ENCODE data around the gene ANKRD18A. TPM values are rescaled to one million over a fixed set of nuclear protein-coding genes. Genes with fewer than 3 reads are reported as not detected.

The ANKRD18A gene
- total and polyA plus RNA-seq, 7 experiments from 2014 or later: 0.04 to 14.9 (median 6.6) TPM

DNA sequence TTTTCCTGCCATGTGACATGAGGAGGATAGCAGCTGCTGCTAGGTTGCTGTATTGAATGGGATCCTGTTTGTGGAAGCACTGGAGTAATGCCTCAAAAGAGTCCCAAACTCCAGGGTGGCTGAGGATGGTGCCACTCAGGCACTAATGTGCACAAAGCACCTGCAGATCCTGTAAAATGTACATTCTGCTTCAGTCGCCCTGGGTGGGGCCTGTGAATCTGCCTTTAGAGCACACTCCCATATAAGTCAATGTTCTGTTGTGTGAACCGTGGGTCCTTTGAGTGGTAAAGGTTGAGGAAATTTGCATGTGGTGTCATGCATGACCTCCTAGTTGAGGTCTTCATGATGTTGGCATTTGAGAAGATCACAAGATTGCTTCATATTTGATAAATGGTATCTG is 31.6 kb upstream of the ANKRD18A start:
- H3K4me3 Mint-ChIP-seq: no peak overlapping the region
- ATAC-seq (no peak), DNase-seq (no peak)
- Histone ChIP-seq H3K36me3 (ENCODE audit: control insufficient read depth in 2 of 3, insufficient read depth in 3 of 3, low read length in 3 of 3) (no peaks in the 10 kb centered on the region), H3K9me3 (ENCODE audit: control insufficient read depth in 2 of 3, low read length in 3 of 3) (no peaks in the 10 kb centered on the region), H3K27ac (ENCODE audit: low read depth, low read length) (no peak overlapping the region), H3K4me3 (ENCODE audit: low read length) (no peak overlapping the region), H3K27me3 (ENCODE audit: control insufficient read depth in 2 of 2, insufficient read depth in 2 of 2, low read length in 2 of 2) (no peaks in the 10 kb centered on the region), H3K4me1 (ENCODE audit: control insufficient read depth in 2 of 2, insufficient read depth in 2 of 2, low read length in 2 of 2) (no peaks in the 10 kb centered on the region)
- no peak overlapping the region for H3K27ac Mint-ChIP-seq
- no peaks in the 10 kb centered on the region for H3K36me3 Mint-ChIP-seq
- H3K4me1 Mint-ChIP-seq: no peaks in the 10 kb centered on the region
- H3K9me3 Mint-ChIP-seq: no peaks in the 10 kb centered on the region
- POLR2A ChIA-PET: no interaction called here
- CTCF ChIA-PET: no interaction called here
- H3K27me3 Mint-ChIP-seq: peaks cover 0 to 23% (median 16%) of the 10 kb centered on the region in 5 donors
- intact Hi-C loops (cut with micrococcal nuclease): no loop called here

DNA sequence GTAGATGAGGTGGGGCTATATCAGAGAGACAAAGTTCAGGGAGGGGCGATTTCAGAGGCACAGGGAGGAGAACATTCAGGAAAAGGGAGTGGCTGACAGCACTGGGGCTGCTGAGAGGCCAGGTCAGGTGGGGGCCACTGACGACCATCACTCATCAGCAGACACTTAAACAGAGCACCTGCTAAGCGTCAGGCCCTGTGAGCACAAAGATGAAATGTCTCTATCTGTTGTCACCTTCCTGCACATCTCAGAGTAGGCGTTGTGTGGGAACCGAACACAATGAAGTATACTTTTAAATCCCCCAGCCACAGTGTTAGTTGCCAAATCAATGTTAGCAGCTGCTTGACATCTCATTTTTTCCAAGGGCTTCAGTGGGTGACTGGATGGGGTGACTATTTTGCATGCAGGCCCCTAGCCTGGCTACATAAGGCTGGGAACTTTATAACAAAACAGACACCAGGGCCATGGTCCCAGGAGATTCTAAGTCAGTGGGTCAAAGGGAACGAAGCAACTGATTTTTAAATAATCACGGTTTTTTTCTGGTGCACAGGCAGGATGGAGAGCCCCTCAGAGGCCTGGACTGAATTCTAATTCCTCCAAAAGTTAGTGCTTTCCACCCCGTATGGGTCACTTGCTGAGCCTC is 31.1 kb upstream of the ANKRD18A start:
- no peak overlapping the region for H3K27ac Mint-ChIP-seq
- H3K27ac ChIP-seq (ENCODE audit: low read depth, low read length): no peak overlapping the region
- H3K4me3 Mint-ChIP-seq: no peak overlapping the region
- H3K4me1 Mint-ChIP-seq: no peaks in the 10 kb centered on the region
- no peaks in the 10 kb centered on the region for H3K4me1 ChIP-seq (ENCODE audit: control insufficient read depth in 2 of 2, insufficient read depth in 2 of 2, low read length in 2 of 2)
- intact Hi-C loops (cut with micrococcal nuclease): no loop called here
- DNase-seq (no peak), ATAC-seq (no peak)
- peaks cover 0 to 22% (median 14%) of the 10 kb centered on the region in 5 donors for H3K27me3 Mint-ChIP-seq
- H3K9me3 Mint-ChIP-seq: no peaks in the 10 kb centered on the region
- CTCF ChIA-PET: no interaction called here
- POLR2A ChIA-PET: no interaction called here
- no peaks in the 10 kb centered on the region for H3K36me3 ChIP-seq (ENCODE audit: control insufficient read depth in 2 of 3, insufficient read depth in 3 of 3, low read length in 3 of 3)
- no peaks in the 10 kb centered on the region for H3K36me3 Mint-ChIP-seq
- H3K27me3 ChIP-seq (ENCODE audit: control insufficient read depth in 2 of 2, insufficient read depth in 2 of 2, low read length in 2 of 2): no peaks in the 10 kb centered on the region
- no peaks in the 10 kb centered on the region for H3K9me3 ChIP-seq (ENCODE audit: control insufficient read depth in 2 of 3, low read length in 3 of 3)
- H3K4me3 ChIP-seq (ENCODE audit: low read length): no peak overlapping the region

DNA sequence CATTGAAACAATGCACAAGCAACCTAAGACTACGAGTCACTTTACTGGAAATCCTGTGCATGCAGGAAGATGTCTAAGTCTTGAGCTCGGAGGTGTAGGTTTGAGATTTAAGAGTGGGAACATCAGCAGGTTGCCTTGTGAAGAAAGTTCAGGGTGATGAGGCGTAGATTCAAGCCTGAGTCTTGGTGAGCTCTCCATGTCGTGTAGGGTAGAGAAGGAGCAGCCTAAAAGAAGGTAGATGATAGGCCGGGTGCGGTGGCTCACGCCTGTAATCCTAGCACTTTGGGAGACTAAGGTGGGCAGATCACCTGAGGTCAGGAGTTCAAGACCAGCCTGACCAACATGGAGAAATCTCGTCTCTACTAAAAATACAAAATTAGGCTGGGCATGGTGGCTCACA is 30.2 kb upstream of the ANKRD18A start:
- no peak for ATAC-seq
- H3K4me1 ChIP-seq (ENCODE audit: control insufficient read depth in 2 of 2, insufficient read depth in 2 of 2, low read length in 2 of 2): no peaks in the 10 kb centered on the region
- no peaks in the 10 kb centered on the region for H3K9me3 ChIP-seq (ENCODE audit: control insufficient read depth in 2 of 3, low read length in 3 of 3)
- H3K36me3 Mint-ChIP-seq: no peaks in the 10 kb centered on the region
- ChIA-PET POLR2A (no interaction called here), CTCF (no interaction called here)
- no peak overlapping the region for H3K27ac ChIP-seq (ENCODE audit: low read depth, low read length)
- no peak overlapping the region for H3K27ac Mint-ChIP-seq
- intact Hi-C loops (cut with micrococcal nuclease): no loop called here
- no peaks in the 10 kb centered on the region for H3K36me3 ChIP-seq (ENCODE audit: control insufficient read depth in 2 of 3, insufficient read depth in 3 of 3, low read length in 3 of 3)
- peaks cover 0 to 16% (median 7%) of the 10 kb centered on the region in 5 donors for H3K27me3 Mint-ChIP-seq
- no peaks in the 10 kb centered on the region for H3K27me3 ChIP-seq (ENCODE audit: control insufficient read depth in 2 of 2, insufficient read depth in 2 of 2, low read length in 2 of 2)
- H3K4me1 Mint-ChIP-seq: no peaks in the 10 kb centered on the region
- DNase-seq: no peak
- no peaks in the 10 kb centered on the region for H3K9me3 Mint-ChIP-seq
- no peak overlapping the region for H3K4me3 Mint-ChIP-seq
- no peak overlapping the region for H3K4me3 ChIP-seq (ENCODE audit: low read length)

DNA sequence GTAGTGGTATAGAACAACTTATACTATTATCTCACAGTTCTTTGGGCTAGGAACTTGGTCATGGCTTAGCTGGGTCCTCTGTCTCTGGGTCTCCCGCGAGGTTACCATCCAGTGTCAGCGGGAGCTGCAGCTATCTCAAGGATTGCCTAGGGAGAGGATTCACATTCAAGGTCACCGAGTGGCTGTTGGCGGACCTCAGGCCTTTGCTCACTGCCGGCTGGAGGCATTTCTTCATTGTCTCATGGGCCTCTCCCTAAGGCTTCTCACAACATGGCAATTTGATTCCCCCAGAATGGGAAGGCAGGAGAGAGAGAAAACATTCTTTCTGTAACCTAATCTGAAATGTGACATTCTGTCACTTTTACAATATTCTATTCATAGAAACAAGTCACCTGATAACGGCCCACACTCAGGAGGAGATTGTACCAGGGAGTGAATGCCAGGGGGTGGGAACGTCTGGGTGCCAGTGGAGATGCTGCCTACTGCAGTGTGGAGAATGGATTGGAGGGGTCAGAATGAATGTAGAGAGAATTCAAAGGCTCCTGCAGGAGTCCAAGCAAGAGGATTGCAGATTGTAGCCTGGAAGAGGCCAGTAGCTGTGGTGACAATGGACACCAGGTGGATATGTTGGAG is 29.5 kb upstream of the ANKRD18A start:
- Histone ChIP-seq H3K27me3 (ENCODE audit: control insufficient read depth in 2 of 2, insufficient read depth in 2 of 2, low read length in 2 of 2) (no peaks in the 10 kb centered on the region), H3K27ac (ENCODE audit: low read depth, low read length) (no peak overlapping the region), H3K36me3 (ENCODE audit: control insufficient read depth in 2 of 3, insufficient read depth in 3 of 3, low read length in 3 of 3) (no peaks in the 10 kb centered on the region), H3K9me3 (ENCODE audit: control insufficient read depth in 2 of 3, low read length in 3 of 3) (no peaks in the 10 kb centered on the region), H3K4me1 (ENCODE audit: control insufficient read depth in 2 of 2, insufficient read depth in 2 of 2, low read length in 2 of 2) (no peaks in the 10 kb centered on the region), H3K4me3 (ENCODE audit: low read length) (no peak overlapping the region)
- Mint-ChIP-seq H3K4me3 (no peak overlapping the region), H3K36me3 (no peaks in the 10 kb centered on the region), H3K4me1 (no peaks in the 10 kb centered on the region), H3K9me3 (no peaks in the 10 kb centered on the region), H3K27ac (no peak overlapping the region), H3K27me3 (peaks cover 0 to 12% (median 5%) of the 10 kb centered on the region in 5 donors)
- ChIA-PET POLR2A (no interaction called here), CTCF (no interaction called here)
- intact Hi-C loops (cut with micrococcal nuclease): no loop called here
- ATAC-seq (no peak), DNase-seq (no peak)

DNA sequence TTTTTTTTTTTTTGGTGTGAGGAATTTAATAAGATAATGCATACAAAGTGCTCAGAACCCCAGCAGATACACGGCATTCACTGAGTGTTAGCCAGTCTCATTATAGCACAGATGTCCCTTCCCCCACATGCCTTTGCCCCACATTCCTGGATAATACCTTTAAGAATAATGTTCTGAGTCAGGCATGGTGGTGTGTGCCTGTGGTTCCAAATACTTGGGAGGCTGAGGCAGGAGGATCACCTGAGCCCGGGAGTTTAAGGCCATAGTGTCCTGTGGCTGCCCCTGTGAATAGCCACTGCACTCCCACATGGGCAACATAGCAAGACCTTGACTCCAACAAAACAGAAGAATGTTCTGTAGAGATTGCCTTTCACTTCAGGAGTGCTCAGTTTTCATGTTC is 24.2 kb upstream of the ANKRD18A start:
- no peaks in the 10 kb centered on the region for H3K36me3 Mint-ChIP-seq
- no peak overlapping the region for H3K4me3 Mint-ChIP-seq
- ChIA-PET CTCF (no interaction called here), POLR2A (no interaction called here)
- intact Hi-C loops (cut with micrococcal nuclease): no loop called here
- no peak for DNase-seq
- Histone ChIP-seq H3K4me1 (ENCODE audit: control insufficient read depth in 2 of 2, insufficient read depth in 2 of 2, low read length in 2 of 2) (no peaks in the 10 kb centered on the region), H3K27me3 (ENCODE audit: control insufficient read depth in 2 of 2, insufficient read depth in 2 of 2, low read length in 2 of 2) (no peaks in the 10 kb centered on the region), H3K4me3 (ENCODE audit: low read length) (no peak overlapping the region), H3K27ac (ENCODE audit: low read depth, low read length) (no peak overlapping the region), H3K9me3 (ENCODE audit: control insufficient read depth in 2 of 3, low read length in 3 of 3) (no peaks in the 10 kb centered on the region), H3K36me3 (ENCODE audit: control insufficient read depth in 2 of 3, insufficient read depth in 3 of 3, low read length in 3 of 3) (no peaks in the 10 kb centered on the region)
- ATAC-seq: no peak
- peaks cover 0 to 1% (median 0%) of the 10 kb centered on the region in 11 donors for H3K9me3 Mint-ChIP-seq
- peaks cover 0 to 4% (median 0%) of the 10 kb centered on the region in 7 donors for H3K4me1 Mint-ChIP-seq
- H3K27me3 Mint-ChIP-seq: peaks cover 0 to 13% (median 7%) of the 10 kb centered on the region in 5 donors
- H3K27ac Mint-ChIP-seq: no peak overlapping the region

DNA sequence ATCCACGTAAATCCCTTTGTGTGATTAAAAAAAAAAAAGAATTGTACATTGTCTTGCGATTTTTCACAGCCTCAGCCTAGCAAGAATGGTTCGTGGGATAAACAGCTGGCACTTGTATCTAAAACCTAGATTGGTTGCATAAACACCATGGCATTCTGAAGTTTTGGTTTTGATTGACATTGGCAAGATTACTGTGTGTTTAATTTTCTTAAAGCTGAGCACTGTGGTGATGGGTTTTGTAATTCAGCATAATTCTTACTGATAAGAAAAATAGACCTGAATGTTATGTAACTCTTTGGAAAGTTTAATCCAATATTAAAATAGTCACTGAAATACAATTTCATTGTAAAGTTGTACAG is 23.4 kb upstream of the ANKRD18A start:
- POLR2A ChIA-PET: interaction anchor here (0.6 kb wide), 1 partner anchor 9 kb away, joined by 6 read pairs; no protein-coding TSS in a partner anchor
- intact Hi-C loops (cut with micrococcal nuclease): loop anchor here in 1 of 2 donors (2.0 kb wide), 1 partner anchor 23 kb away; the partner anchor contains the start of gene ANKRD18A
- no peaks in the 10 kb centered on the region for H3K36me3 ChIP-seq (ENCODE audit: control insufficient read depth in 2 of 3, insufficient read depth in 3 of 3, low read length in 3 of 3)
- peaks cover 0 to 4% (median 0%) of the 10 kb centered on the region in 7 donors for H3K4me1 Mint-ChIP-seq
- H3K4me3 ChIP-seq (ENCODE audit: low read length): no peak overlapping the region
- H3K4me1 ChIP-seq (ENCODE audit: control insufficient read depth in 2 of 2, insufficient read depth in 2 of 2, low read length in 2 of 2): no peaks in the 10 kb centered on the region
- no peak overlapping the region for H3K27ac Mint-ChIP-seq
- ATAC-seq: no peak
- no peak overlapping the region for H3K4me3 Mint-ChIP-seq
- H3K9me3 ChIP-seq (ENCODE audit: control insufficient read depth in 2 of 3, low read length in 3 of 3): no peaks in the 10 kb centered on the region
- no peaks in the 10 kb centered on the region for H3K36me3 Mint-ChIP-seq
- H3K27me3 Mint-ChIP-seq: peaks cover 0 to 14% (median 12%) of the 10 kb centered on the region in 5 donors
- DNase-seq: no peak
- no peaks in the 10 kb centered on the region for H3K27me3 ChIP-seq (ENCODE audit: control insufficient read depth in 2 of 2, insufficient read depth in 2 of 2, low read length in 2 of 2)
- peaks cover 0 to 1% (median 0%) of the 10 kb centered on the region in 11 donors for H3K9me3 Mint-ChIP-seq
- CTCF ChIA-PET: no interaction called here
- H3K27ac ChIP-seq (ENCODE audit: low read depth, low read length): no peak overlapping the region

Data from naive thymus-derived CD4-positive, alpha-beta T cell (primary cell).